Stimulated activated naive CD4-positive, alpha-beta T cell treated with Interleukin-2 at 50 U/mL for 16 hours (primary cell): Measurements from ENCODE around the gene TAF4.
"Not testable (repeated sequence)": the region's sequence is repeated elsewhere in the genome, so short reads cannot be mapped to it uniquely, and the experiment has no call there.

Experiments used
- DNase-seq: peaks from one replicate; lab custom pipeline; 2025; lab: John Stamatoyannopoulos, UW

TAF4 gene

DNA sequence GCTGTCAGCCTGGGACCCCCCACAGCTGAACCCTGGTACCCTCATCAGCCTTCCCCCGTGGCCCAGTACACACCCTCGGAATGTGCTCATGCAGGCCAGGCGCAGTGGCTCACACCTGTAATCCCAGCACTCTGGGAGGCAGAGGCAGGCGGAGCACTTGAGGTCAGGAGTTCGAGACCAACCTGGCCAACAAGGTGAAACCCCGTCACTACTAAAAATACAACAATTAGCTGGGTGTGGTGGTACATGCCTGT lies 9.9 kb downstream of the TAF4 start:
- not testable (repeated sequence) for DNase-seq

DNA sequence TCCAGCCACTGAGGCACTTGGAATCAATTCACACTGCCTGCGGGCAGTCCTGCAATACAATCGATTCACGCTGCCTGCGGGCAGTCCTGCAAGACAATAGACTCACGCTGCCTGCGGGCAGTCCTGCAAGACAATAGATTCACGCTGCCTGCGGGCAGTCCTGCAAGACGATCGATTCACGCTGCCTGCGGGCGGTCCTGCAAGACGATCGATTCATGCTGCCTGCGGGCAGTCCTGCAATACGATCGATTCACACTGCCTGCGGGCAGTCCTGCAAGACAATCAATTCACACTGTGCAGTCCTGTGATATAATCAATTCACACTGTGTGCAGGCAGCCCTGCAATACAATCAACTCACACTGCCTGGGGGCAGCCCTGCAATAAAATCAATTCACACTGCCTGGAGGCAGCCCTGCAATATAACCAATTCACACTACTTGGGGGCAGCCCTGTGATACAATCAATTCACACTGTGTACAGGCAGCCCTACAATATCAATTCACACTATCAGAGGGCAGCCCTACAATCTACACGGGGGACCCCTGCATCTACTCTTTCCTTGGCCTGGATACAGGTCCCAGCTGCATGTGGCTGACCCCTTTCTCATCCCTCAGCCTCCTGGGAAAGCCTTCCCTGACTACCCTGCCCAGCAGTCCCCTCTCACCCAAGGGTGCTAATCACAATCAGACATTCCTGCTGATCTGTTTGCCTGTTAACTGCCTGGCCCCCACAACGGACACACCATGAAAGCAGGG lies 10.4 kb downstream of the TAF4 start:
- DNase-seq = no peak

DNA sequence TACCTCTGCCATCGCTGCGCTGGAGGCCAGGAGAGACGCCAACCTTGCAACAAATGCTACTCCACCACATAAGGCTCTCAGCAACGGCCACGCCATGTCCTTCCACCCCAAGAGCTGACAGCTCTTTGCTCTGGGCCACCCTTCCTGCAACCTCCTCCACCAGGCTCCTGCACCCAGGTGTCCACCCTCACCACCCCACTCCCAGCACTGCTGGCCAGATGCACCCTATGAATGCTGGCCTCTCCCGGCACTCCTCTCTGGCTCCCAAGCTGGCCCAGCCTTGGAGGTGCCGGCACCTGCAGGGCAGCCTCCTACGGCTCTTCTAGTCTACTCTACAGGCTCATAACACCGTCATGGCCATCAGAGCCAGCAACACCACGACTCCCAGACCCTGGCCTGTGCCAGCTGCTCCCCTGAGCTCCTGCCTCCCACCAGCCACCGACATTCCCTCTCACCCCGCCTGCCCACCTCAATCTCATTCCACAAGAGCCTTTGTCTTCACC lies 11.2 kb downstream of the TAF4 start:
- no peak for DNase-seq

DNA sequence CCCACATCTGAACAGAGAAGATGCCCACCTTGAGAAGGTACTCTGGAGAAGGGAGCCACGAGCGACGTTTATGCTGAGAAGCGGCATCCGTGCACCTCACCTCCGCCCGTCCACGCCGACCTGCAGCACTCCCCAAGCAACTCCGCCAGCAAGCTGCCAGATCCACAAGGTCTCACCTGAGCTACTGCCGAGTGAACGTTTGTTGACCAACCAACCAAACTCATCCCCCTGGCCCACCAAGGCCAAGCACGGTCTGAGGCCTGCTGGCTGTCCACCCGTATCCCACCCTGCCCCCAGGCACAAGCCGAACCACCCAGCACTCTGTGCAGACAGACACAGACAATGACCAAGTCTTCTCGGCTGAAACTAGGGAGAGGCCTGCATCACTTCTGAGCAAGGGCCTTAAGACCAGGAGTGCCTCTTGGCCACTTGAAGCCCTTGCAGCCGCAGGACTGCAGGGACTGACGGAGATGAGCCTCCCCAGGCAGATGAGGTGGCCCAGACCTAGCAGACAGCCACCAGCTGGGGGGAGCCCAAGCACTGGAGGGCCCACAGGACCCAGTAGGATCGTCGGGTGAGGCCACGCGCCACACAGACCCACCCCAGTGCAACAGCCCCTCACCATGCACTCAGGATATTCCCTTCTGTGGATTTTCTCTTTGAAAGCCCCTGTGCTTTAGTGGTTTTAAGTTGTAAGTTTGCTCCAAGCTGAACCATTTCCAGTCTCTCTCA lies 12.1 kb downstream of the TAF4 start:
- DNase-seq = no peak

DNA sequence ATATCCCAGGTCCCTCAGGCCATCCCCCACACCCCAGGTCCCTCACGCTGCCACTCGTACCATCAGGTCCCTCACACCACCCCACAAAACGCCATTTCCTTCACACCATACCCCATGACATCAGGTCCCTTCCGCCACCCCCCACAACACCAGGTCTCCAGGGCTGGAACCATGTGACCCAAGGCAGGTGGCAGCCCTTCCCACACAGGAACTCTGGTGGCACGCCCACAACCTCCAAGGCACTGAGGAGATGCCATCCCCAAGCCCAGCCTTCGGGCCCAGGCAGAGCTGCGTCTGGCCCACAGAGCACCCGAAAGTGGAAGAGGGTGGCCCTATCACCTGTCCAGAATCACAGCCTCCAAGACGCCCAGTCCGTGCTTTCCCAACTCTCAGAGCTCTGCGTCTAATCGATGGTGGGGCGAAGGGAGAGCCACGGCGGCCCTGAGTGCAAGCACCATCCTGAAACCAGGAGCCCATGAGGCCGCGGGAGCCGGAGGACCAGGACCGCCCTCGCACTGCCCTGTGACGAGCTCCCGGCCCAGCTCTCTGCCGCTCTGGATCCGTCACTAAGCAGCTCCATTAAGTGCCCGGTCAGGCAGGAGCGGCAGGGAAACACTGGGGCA lies 12.7 kb downstream of the TAF4 start:
- no peak for DNase-seq

DNA sequence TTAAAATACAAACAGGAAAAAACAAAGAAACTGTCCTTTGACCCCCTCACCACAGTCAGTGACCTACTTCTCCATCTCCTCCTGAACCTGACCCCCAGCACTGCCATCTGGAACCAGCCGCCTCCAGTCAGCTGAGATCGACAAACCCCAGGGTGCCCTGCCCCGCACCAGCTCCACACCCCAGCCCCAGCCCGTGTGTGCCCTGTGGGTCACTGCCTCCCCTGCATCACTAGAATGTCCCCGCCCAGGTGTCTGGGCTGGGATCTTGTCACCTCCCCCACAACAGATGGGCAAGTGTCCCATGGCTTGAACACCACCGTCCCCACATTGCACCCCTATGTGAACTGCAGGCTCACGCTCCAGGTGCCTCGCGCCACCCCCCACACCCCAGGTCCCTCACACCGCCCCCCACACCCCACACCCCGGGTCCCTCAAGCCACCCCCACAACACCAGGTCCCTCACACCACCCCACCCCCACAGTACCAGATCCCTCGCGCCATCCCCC lies 13.3 kb downstream of the TAF4 start:
- DNase-seq = no peak

DNA sequence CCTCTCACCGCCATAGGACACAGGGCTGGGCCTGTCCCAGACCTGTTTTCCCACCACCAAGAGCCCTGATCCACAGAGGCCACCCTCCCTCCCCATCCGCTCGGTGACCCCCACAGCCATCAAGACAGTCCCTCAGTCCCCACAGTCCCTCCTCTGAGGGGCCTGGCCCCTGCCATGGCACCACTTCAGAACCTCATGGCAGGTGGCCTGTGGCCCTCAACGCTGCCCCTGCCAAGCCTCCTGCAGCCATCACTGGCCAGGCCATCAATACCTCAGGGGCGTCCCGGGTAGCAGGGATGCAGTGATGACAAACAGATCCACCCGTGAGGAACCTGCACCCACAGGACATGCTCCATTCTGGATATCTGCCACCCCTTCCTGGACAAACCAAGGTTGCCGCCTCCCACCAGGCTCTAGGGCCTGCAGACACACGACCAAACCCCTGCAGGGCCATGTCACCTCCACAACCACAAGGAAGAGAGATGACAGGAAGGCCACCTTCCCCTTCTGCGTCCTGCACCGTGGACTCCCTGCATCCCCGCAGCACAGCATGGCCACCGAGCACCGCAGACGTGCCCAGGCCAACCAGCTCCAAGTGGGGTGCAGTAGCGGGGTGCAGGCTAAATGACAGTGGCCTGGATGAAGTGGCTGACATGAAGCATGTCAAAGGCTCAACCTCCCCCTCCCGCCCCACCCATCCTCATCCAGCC lies 14.0 kb downstream of the TAF4 start:
- no peak for DNase-seq

DNA sequence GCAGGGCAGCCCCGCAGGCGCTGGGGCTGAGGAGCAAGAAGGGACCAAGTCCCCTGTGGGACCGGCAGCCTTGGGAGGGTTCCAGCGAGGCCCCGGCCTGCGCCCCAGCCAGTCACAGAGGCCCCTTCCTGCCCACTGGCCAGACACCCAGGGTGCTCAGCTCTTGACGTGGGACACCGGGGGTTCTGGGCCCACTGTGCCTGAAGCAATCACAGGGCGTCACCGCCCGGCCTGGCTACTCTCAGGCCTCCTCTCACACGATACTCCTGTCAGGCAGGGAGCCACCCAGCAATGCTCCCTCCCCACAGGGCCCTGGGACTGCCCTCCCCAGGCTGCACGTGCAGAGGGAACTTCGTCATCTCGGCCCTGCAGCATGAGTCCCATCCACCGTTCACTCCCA lies 14.5 kb downstream of the TAF4 start:
- DNase-seq = no peak

DNA sequence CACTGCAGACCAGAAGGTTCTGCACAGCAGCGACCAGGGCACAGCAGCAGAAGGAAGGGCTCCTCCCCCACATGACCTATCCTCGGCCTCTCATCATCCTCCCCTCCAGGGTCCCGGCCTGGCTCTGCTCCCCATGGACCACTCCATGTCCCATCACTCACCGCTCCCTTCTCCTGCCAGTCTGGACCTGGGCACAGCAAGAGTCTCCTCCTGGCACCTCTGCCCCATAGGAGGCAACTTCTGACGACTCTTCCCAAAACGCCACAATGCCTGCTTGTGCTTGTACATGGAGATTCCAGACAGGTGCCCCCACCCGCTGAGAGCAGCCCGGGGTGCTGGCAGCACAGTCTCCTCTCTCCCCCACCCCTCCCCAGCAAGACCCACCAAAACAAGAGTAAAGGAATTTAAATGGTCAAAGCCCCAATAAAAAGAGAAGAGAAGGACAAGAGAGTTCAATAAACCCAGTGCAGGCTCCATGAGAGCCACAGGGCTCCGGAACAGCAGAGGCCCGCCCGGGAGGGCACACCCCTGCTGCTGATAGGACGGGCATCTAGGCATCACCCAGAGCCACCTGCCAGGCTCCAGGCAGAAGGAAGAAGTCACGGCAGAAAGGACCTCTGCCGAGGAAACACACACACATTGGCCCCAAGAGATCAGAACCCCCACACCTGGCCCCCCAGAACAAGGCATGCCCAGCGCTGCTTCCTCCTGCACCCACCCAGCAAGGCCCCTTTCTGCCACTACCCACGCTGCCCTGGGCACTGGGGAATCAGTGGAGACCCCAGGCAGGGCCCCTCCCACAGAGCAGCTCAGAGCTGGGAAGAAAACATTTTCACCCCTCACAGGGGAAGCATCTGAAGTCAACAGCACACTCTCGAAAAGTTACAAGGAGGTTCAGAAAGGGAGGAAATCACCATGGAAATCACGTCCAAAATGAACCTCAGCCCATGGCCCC lies 15.2 kb downstream of the TAF4 start:
- DNase-seq = no peak

DNA sequence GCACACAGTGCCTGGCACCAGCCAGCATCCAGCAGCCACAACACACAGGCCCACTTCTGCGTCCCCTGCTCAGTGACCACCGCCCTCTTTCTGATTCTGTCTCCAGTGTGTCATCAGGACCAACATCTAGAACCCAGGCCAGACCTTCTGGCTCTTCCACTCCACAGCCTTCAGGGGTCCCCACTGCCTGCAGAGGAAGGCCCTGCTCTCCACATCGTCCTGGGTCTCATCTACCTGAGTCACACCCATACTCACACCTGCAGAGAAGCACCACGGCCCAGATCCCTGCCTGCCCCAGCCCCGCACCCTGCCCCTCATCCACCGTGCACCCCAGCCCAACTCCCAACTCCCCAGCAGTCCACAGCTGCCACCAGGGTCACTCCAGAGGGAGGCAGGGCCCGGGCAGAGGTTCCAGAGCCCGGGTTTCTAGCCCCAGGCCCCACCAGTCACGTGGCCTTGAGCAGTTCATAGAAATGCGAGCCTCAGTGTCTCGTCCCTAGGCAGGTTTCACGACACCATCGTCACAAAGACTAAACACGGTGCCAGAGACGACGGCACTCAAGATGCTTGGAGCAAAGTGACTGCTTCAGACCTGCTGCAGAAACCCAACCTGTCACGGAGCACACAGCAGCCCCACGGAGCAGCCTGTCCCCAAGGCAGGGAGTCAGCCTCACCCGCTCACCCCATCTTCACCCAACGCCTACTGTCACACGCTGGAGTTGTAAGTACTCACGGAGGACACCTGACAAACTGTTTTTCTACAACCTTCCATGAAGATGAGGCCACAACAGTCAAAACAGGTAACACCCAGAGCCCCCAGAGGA lies 16.1 kb downstream of the TAF4 start:
- no peak for DNase-seq

DNA sequence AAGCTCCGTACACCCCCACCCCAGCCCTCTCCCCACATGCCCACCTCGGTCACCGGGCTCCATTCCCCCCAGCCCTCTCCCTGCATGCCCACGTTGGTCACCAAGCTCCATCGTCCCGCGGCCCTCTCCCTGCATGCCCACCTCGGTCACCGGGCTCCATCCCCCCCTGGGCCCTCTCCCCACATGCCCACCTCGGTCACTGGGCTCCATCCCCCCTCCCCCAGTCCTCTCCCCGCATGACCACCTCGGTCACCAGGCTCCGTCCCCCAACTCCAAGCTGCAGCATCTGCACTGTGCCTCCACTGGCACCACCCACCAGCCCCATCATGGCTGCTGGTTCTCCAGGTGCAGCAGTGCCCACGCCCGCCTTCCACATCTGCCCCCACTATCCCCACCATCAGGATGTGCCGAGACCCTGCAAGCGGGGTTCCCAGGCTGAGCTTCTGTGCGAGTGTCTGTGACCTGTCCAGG lies 16.8 kb downstream of the TAF4 start:
- no peak for DNase-seq

DNA sequence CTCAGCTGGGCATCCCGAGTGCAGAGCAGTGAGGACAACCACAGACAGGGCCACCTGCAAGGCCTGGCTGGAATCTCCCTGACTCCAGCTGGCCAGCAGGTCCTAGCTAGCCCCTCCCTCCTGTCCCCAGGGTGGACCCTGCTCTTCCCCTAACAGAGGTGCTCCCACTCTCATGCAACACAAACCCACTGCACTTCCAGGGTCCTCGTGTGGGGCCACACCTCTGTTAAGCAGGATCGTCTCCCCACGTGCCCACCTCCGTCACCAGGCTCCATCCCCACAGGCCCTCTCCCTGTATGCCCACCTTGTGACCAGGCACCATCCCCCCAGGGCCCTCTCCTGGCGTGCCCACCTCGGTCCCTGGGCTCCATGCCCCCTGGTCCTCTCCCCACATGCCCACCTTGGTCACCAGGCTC lies 17.3 kb downstream of the TAF4 start:
- DNase-seq = no peak

DNA sequence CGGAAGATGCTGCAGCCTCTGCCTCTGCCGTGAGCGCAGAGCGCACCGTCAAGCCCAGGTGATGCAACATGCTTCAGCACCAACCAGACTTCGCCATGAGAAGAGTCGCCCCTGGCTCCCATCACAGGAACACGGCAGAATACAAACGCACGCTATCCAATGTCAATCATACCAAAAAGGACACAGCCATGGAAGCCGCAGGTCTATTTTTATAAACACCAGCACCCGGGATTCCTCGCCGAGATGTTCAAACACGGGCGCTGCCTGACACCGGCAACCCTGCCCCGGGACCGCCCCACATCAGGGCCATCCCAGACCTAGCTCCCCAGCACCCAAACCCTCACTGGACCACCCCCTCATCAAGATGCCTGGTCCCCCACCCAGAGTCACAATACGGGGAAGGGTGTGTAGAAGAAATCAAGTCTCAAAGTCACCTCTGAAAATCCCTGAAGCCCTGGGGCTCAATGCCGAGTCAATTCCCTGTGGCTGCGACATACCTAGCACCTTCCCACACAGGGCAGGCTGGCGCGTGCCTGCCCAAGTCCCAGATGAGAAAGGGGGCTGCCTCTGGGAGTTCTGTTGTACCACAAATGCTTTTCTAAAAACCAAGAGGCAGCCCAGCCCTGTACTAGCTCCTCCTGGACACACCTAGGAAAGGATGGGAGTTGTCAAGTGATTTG lies 17.9 kb downstream of the TAF4 start:
- DNase-seq = no peak

DNA sequence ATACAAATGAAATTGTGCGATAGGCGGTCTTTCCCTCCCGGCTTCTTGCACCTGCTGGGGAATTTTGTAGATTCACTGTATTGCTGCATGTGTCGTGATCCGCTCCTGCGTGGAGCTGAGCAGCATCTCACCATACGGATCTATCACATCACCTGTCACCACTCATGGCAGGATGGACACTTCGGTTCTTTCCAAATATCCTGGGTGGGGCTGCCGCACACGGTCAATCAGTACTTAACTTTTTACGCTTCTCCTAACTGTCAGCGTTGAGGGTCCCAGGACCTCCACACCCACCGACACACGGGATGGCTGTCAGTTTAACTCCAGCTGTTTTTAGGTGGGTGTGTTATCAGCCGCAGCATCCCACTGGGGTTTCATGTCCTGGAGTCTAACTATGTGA lies 19.2 kb downstream of the TAF4 start:
- DNase-seq = no peak

DNA sequence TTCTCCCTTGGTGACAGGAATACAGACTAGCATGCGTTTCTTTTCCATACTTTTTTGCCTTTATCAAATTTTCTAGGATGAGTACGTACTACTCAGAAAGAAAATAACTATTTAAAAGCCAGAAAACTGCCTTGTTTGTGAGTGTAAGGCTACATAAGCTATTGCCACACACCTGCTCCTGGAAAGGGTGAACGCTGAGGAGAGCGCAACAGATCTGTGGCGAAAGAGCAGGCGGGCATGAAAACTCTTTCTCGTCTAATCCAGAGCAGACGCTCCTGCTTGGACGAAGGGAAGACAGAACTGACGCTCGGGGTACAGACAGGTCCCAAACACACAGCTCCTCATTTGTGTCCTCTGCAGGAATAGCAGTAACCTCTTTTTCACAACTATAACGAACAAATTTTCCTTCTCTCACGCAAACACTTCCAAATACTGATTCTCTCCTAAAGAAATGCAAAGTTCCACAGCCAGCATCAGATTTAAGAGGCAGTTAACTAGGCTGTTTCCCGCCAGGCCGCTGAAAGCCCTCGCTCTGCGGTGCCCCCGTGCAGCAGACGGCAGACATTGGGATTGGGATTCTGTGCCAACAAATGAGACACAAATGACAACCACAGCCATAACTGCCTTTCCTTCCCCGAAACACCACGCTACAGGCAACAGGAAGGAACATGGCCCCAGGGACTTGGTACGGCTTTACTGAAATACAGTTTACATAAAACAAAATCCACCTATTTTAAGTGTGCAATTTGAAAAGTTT lies 20.0 kb downstream of the TAF4 start:
- no peak for DNase-seq

DNA sequence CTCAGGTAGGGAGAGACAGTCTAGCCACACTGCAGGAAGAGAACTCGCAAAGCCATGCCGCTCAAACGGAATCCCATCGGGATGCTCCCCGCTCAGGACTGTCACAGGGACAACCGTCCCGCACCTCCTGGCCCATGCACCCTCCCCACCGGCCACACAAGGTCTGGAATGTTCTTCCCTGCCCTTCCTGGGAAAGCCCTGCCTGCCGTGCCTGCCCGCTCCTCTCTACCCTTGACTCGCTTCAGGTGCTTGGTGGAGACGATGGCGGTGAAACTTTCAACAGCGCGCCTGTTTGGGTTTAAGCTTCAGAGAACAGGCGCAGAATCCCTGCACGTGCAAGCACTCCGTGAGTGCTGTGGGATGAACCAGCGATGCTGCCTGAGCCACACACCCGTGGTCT lies 20.6 kb downstream of the TAF4 start:
- no peak for DNase-seq

DNA sequence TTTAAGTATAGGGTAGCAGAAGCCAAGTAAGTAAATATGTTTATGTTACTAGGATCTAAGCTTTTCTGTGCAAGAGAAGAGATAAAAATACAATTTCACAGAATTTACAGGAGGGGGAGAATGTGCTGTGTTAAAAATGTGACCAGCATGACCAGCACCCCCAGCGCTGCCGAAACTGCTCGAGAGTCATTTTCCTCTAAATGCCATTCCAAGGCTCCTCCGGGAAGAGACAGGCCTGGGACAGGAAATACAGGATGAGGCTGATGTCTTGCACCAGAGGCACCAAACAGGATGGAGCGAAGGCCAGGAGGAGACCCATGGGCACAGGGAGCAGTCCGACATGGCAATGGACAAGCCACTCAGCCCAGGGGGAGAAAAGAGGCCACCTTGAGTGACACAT lies 21.1 kb downstream of the TAF4 start:
- DNase-seq = no peak

DNA sequence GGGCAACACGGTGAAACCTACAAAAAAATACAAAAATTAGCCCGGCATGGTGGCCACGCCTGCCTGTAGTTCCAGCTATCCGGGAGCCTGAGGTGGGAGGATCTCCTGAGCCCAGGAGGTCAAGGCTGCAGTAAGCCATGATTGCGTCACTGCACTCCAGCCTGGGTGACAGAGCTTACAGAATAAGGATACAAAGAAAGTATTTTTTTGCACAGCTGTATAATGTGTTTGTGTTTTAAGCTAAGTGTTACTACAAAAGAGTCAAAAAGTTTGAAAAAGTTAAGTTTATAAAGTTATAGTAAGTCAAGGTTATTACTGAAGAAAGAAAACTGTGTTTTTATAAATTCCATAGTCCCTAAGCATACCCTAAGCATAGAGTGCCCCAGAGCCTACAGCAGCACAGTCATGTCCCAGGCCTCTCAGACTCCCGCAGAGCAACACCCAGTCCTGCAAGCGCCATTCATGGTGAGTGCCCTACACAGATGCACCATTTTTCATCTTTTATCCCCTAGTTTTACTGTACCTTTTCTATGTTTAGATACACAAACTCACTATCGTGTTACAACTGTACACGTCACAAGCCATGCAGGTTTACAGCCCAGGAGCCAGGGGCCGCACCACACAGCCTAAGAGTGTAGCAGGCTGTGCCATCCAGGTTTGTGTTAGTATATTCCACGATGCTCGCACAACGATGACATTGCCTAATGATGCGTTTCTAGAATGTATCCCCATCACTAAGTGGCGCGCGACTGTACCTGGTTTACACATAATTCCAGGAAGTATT lies 22.4 kb downstream of the TAF4 start:
- no peak for DNase-seq
